Neuronal stem cell (in vitro differentiated cells): ENCODE data around the gene RTF1.
A peak's percentile ranks its signal among the peaks of the same experiment; 100 is the strongest.

Experiments used
- DNase-seq: peaks from one replicate; pipeline ENCODE4 v3.0.0-alpha.2; 2013; ENCODE audit warnings: low spot score
- H2AFZ ChIP-seq: one replicate; pipeline ENCODE4 v1.6.1; 2013; ENCODE audit warnings: mild to moderate bottlenecking, low read length, inconsistent platforms
- H2AK5ac ChIP-seq: 2 replicates; pipeline ENCODE4 v1.6.1; 2013; ENCODE audit warnings: low read depth, mild to moderate bottlenecking, inconsistent platforms, low read length, moderate library complexity, mixed read lengths
- H2BK120ac ChIP-seq: 2 replicates; pipeline ENCODE4 v1.6.1; 2013; ENCODE audit warnings: low read depth, mild to moderate bottlenecking, inconsistent platforms, low read length, moderate library complexity, mixed read lengths
- H2BK12ac ChIP-seq: one replicate; pipeline ENCODE4 v1.6.1; 2013; ENCODE audit warnings: low read length, inconsistent platforms
- H2BK15ac ChIP-seq: 2 replicates; pipeline ENCODE4 v1.6.1; 2013; ENCODE audit warnings: mild to moderate bottlenecking, low read length, inconsistent platforms, mixed read lengths
- H2BK5ac ChIP-seq: one replicate; pipeline ENCODE4 v1.6.1; 2013; ENCODE audit warnings: inconsistent platforms, mild to moderate bottlenecking, low read length, moderate library complexity
- H3K14ac ChIP-seq: one replicate; pipeline ENCODE4 v1.6.1; 2013; ENCODE audit warnings: low read length, inconsistent platforms
- H3K18ac ChIP-seq: 2 replicates; pipeline ENCODE4 v1.6.1; 2013; ENCODE audit warnings: low read length, inconsistent platforms
- H3K23ac ChIP-seq: 2 replicates; pipeline ENCODE4 v1.6.1; 2013; ENCODE audit warnings: low read depth, mild to moderate bottlenecking, mixed read lengths, low read length, inconsistent platforms; ENCODE audit not compliant: poor library complexity
- H3K27ac ChIP-seq: replicated peaks from 3 replicates; pipeline ENCODE4 v1.5.1; 2013; ENCODE audit warnings: low read length, inconsistent platforms
- H3K27me3 ChIP-seq, 3 experiments: 2 replicates each; pipeline ENCODE4 v1.6.1; 2013; ENCODE audit warnings: low read length in 3 of 3, mild to moderate bottlenecking in 2 of 3, inconsistent platforms in 1 of 3, low read depth in 1 of 3, mixed read lengths in 1 of 3, moderate library complexity in 1 of 3; ENCODE audit not compliant: control insufficient read depth in 3 of 3, insufficient read depth in 3 of 3
- H3K36me3 ChIP-seq, 2 donors: replicated peaks in 1 of 2; 2 replicates each; pipeline ENCODE4 v1.6.1; 2013; ENCODE audit warnings: low read length in 2 of 2; ENCODE audit not compliant: control insufficient read depth in 2 of 2, insufficient read depth in 2 of 2
- H3K4ac ChIP-seq: 2 replicates; pipeline ENCODE4 v1.6.1; 2013; ENCODE audit warnings: inconsistent platforms, mild to moderate bottlenecking, low read length, moderate library complexity
- H3K4me1 ChIP-seq, 2 donors: 1 replicate in 1 of 2; 2 replicates in 1 of 2; pipeline ENCODE4 v1.6.1; 2013; ENCODE audit warnings: low read length in 2 of 2, low read depth in 1 of 2; ENCODE audit not compliant: control insufficient read depth in 2 of 2, insufficient read depth in 1 of 2
- H3K4me2 ChIP-seq: one replicate; pipeline ENCODE4 v1.6.1; 2013; ENCODE audit warnings: mild to moderate bottlenecking, low read length, inconsistent platforms; ENCODE audit not compliant: insufficient read depth, poor library complexity, severe bottlenecking
- H3K4me3 ChIP-seq, 2 donors: 2 replicates each; pipeline ENCODE4 v1.5.1; 2013; ENCODE audit warnings: low read length in 2 of 2, mild to moderate bottlenecking in 2 of 2, inconsistent platforms in 1 of 2, moderate library complexity in 1 of 2
- H3K79me1 ChIP-seq: one replicate; pipeline ENCODE4 v1.6.1; 2013; ENCODE audit warnings: low read depth, mild to moderate bottlenecking, inconsistent platforms, low read length, moderate library complexity
- H3K9ac ChIP-seq: one replicate; pipeline ENCODE4 v1.6.1; 2013; ENCODE audit warnings: mild to moderate bottlenecking, low read depth, low read length, inconsistent platforms; ENCODE audit not compliant: poor library complexity
- H3K9me3 ChIP-seq, 2 donors: replicated peaks in 1 of 2; 2 replicates each; pipeline versions ENCODE3 to v1.6.1; 2013; ENCODE audit warnings: low read length in 2 of 2, mild to moderate bottlenecking in 2 of 2, inconsistent platforms in 1 of 2, low read depth in 1 of 2, mixed read lengths in 1 of 2, moderate library complexity in 1 of 2; ENCODE audit not compliant: control insufficient read depth in 2 of 2, insufficient read depth in 1 of 2
- H4K8ac ChIP-seq: one replicate; pipeline ENCODE4 v1.6.1; 2013; ENCODE audit warnings: low read depth, mild to moderate bottlenecking, inconsistent platforms, low read length, moderate library complexity
- H4K91ac ChIP-seq: one replicate; pipeline ENCODE4 v1.6.1; 2013; ENCODE audit warnings: low read length, low read depth, mild to moderate bottlenecking, inconsistent platforms; ENCODE audit not compliant: poor library complexity
- WGBS, 2 donors: extraction: QIAGEN DNeasy Blood & Tissue Kit; methylation state at CpG; one replicate each; pipeline ENCODE4 v1.1.7; 2013; ENCODE audit warnings: missing lambda C conversion rate in 2 of 2, mixed read lengths in 1 of 2; ENCODE audit not compliant: insufficient read length in 2 of 2, insufficient replicate concordance in 1 of 2; ENCODE audit errors: extremely low coverage in 2 of 2; 5-methylcytosine and 5-hydroxymethylcytosine counted together

RTF1 gene

DNA sequence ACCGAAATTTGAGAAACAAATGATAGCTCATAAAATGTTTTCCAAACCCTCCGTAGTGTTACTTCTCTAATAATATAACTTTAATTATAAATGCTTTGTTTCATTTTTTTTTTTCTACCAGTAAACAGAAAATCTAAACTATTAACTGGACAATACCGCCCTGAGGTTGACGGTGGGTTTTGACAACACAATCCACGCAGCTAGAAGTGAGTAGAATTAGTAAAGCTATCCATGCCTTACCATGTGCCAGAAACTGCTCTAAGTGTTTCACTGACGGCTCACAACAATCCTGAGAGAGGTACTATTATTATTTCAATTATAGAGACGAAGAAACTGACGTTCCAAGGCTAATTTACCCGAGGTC is 15.0 kb upstream of the RTF1 start:
- H3K4ac ChIP-seq, result no peak overlapping the region
- H2AK5ac ChIP-seq, result no peak overlapping the region
- H2BK5ac ChIP-seq, result no peak overlapping the region
- no peak overlapping the region for H3K14ac ChIP-seq
- no peak overlapping the region for H2BK15ac ChIP-seq
- H4K8ac ChIP-seq, result no peak overlapping the region
- H3K18ac ChIP-seq, result peak overlapping the region; percentile 97
- H3K9ac ChIP-seq, result peak overlapping the region; percentile 98
- H3K36me3 ChIP-seq, result peaks cover 0 to 3% of the 10 kb centered on the region in 2 donors
- H2BK120ac ChIP-seq, result no peak overlapping the region
- H3K4me2 ChIP-seq, result peak overlapping the region; percentile 78
- peak overlapping the region; percentile 56 for H3K27ac ChIP-seq
- H2AFZ ChIP-seq, result peak overlapping the region; percentile 90
- no peak overlapping the region for H4K91ac ChIP-seq
- H3K4me3 ChIP-seq, result peak overlapping the region; percentile 75 to 96
- no peak for DNase-seq
- no peaks in the 10 kb centered on the region for H3K9me3 ChIP-seq
- no peaks in the 10 kb centered on the region for H3K79me1 ChIP-seq
- H2BK12ac ChIP-seq, result no peak overlapping the region
- peaks cover 0 to 1% of the 10 kb centered on the region in 2 donors for H3K4me1 ChIP-seq
- H3K23ac ChIP-seq, result no peak overlapping the region
- WGBS, 2 donors, result no CpG with 5 or more reads among the region's 9 CpGs
- no peaks in the 10 kb centered on the region for H3K27me3 ChIP-seq

DNA sequence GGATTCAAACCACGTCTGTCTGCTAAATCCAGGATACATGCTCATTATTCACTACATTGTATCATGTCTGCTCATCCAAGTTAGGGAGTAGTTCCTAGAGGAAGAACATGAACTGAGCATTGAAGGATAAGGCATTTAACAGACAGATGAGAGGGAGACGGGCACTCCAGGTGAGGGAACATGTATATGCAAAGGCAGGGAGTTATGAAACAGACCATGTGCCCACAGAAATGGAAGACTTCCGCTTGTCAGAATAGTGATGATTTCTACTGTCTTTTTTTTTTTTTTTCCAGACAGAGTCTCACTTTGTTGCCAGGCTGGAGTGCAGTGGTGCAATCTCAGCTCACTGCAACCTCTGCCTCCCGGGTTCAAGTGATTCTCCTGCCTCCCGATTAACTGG is 9.6 kb upstream of the RTF1 start:
- Histone ChIP-seq H3K18ac (no peak overlapping the region), H3K27me3 (no peaks in the 10 kb centered on the region), H4K91ac (no peak overlapping the region), H2BK15ac (no peak overlapping the region), H3K79me1 (no peaks in the 10 kb centered on the region), H2BK5ac (no peak overlapping the region), H3K4me1 (peaks cover 0 to 1% of the 10 kb centered on the region in 2 donors), H3K27ac (no peak overlapping the region), H3K4me2 (no peak overlapping the region), H2BK120ac (no peak overlapping the region), H3K36me3 (no peaks in the 10 kb centered on the region), H3K14ac (no peak overlapping the region), H2AFZ (no peak overlapping the region), H2BK12ac (no peak overlapping the region), H2AK5ac (no peak overlapping the region), H3K4ac (no peak overlapping the region), H3K9ac (no peak overlapping the region), H4K8ac (no peak overlapping the region), H3K4me3 (no peak overlapping the region), H3K9me3 (no peaks in the 10 kb centered on the region), H3K23ac (no peak overlapping the region)
- WGBS, 2 donors, result no CpG with 5 or more reads among the region's 5 CpGs
- no peak for DNase-seq

DNA sequence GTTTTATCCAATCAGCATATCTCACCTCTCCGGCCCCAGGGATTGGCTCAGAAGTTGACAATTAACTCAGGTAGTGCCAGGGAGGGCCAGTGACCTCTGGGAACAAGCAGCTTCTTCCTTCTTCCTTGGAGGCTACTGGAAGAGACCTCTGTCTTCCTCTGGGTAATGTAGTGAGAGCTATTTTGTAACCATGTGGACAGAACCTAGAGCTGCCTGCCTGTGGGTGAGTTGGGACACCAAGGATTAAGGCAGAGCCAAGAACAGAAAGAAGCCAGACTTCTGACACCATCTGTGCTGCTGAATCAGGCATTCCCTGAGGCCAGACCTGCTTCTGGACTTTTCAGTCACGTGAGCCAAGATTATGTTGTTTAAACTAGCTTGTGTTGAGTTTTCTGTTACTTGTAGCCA is 8.7 kb upstream of the RTF1 start:
- Histone ChIP-seq H3K79me1 (no peaks in the 10 kb centered on the region), H3K27me3 (no peaks in the 10 kb centered on the region), H2BK15ac (no peak overlapping the region), H3K9me3 (no peaks in the 10 kb centered on the region), H3K4me2 (no peak overlapping the region), H3K4me3 (no peak overlapping the region), H3K4ac (no peak overlapping the region), H3K9ac (no peak overlapping the region), H3K27ac (no peak overlapping the region), H2AK5ac (no peak overlapping the region), H2BK12ac (no peak overlapping the region), H4K91ac (no peak overlapping the region), H4K8ac (no peak overlapping the region), H2AFZ (no peak overlapping the region), H3K23ac (no peak overlapping the region), H3K18ac (no peak overlapping the region), H3K14ac (no peak overlapping the region), H2BK120ac (no peak overlapping the region), H2BK5ac (no peak overlapping the region), H3K4me1 (no peaks in the 10 kb centered on the region), H3K36me3 (no peaks in the 10 kb centered on the region)
- no peak for DNase-seq
- no CpG with 5 or more reads among the region's 2 CpGs for WGBS, 2 donors

DNA sequence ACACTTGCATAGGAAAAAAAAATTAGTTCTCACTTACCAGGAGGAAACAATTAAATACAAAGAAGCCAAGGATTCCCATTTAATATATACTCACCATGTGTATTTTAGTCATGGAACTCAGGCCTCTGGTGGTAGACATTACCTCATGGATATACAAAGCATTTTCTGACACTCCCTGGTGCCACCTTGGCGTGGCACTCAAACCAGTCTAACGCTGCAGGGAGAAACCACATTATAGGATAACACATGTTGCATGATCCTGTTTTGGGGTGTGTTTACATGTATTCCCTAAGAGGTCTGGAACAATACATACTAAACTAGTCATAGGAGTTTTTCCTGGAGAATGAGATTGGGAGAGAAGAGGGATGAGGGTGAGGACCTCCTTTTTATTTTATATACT is 5.9 kb upstream of the RTF1 start:
- no peak overlapping the region for H2BK120ac ChIP-seq
- H3K9ac ChIP-seq, result no peak overlapping the region
- no peak overlapping the region for H4K91ac ChIP-seq
- no peak overlapping the region for H2AFZ ChIP-seq
- H3K27ac ChIP-seq, result no peak overlapping the region
- no peak overlapping the region for H2AK5ac ChIP-seq
- no peak overlapping the region for H2BK5ac ChIP-seq
- no peak overlapping the region for H3K18ac ChIP-seq
- H3K4me2 ChIP-seq, result no peak overlapping the region
- no peaks in the 10 kb centered on the region for H3K4me1 ChIP-seq
- no peak overlapping the region for H3K14ac ChIP-seq
- H3K23ac ChIP-seq, result no peak overlapping the region
- H3K27me3 ChIP-seq, result no peaks in the 10 kb centered on the region
- H2BK12ac ChIP-seq, result no peak overlapping the region
- H2BK15ac ChIP-seq, result no peak overlapping the region
- no peak for DNase-seq
- H3K4ac ChIP-seq, result no peak overlapping the region
- no peak overlapping the region for H3K4me3 ChIP-seq
- no peaks in the 10 kb centered on the region for H3K79me1 ChIP-seq
- no peaks in the 10 kb centered on the region for H3K36me3 ChIP-seq
- WGBS, 2 donors, result no CpG with 5 or more reads among the region's 2 CpGs
- no peak overlapping the region for H4K8ac ChIP-seq
- no peaks in the 10 kb centered on the region for H3K9me3 ChIP-seq
